GM12878 (cell line): ENCODE measurements around the gene SSBP4. TPM values are rescaled to one million over a fixed set of nuclear protein-coding genes. Genes with fewer than 3 reads are reported as not detected.

Source experiments
- ATAC-seq: fragments of 200-7000 bp; cut with Tn5 transposase; 3 replicates; pipeline ENCODE4 v1.9.1; 2020; ENCODE audit warnings: mild to moderate bottlenecking, moderate library complexity
- BruUV-seq: library from RNA; stranded (reverse); fragments of 400-500 nt; replicated peaks from 2 replicates; lab custom pipeline; 2021; lab: Mats Ljungman, UMichigan
- CTCF ChIA-PET: fragments of 300-600 bp; sonication (Branson Sonifier 250); formaldehyde crosslinking; extraction: SDS; loops from one replicate; lab custom pipeline; 2021; ENCODE audit warnings: inconsistent platforms; lab: Yijun Ruan, JAX
- POLR2A ChIA-PET: fragments of 350-600 bp; formaldehyde crosslinking; extraction: SDS; loops from one replicate; lab custom pipeline; 2021; ENCODE audit warnings: inconsistent platforms; lab: Charles Lee
- RAD21 ChIA-PET: fragments of 300-600 bp; sonication (Branson Sonifier 250); formaldehyde crosslinking; loops from one replicate; lab custom pipeline; 2023; ENCODE audit warnings: antibody characterized with exemption; ENCODE audit not compliant: unreplicated experiment; lab: Charles Lee
- SMC1A ChIA-PET: fragments of 300-600 bp; sonication (Branson Sonifier 250); formaldehyde crosslinking; loops from one replicate; lab custom pipeline; 2023; ENCODE audit not compliant: unreplicated experiment, uncharacterized antibody; lab: Charles Lee
- DNase-seq: peaks from one replicate; pipeline ENCODE4 v3.0.0-alpha.2; 2011; ENCODE audit warnings: low read depth, low spot score
- FAIRE-seq: peaks from 3 replicates; lab custom pipeline; 2011; peaks lifted over from hg19 to GRCh38; lab: Jason Lieb, UNC
- H2AFZ ChIP-seq: 2 replicates; pipeline ENCODE4 v1.6.0; 2011; ENCODE audit warnings: low read depth, low read length, control low read depth; ENCODE audit not compliant: control insufficient read depth
- H3K27ac ChIP-seq: 2 replicates; pipeline ENCODE4 v1.5.1; 2011; ENCODE audit warnings: control low read depth; ENCODE audit not compliant: control insufficient read depth, insufficient read depth
- H3K27me3 ChIP-seq, 2 experiments: replicated peaks in 1 of 2; 2 replicates each; pipeline versions ENCODE4 v1.6.0 to v1.6.1; 2011; ENCODE audit warnings: low read length in 1 of 2; ENCODE audit not compliant: control insufficient read depth in 2 of 2, insufficient read depth in 2 of 2
- H3K36me3 ChIP-seq, 2 experiments: 2 replicates each; pipeline ENCODE4 v1.5.1; 2011; ENCODE audit warnings: low read length in 1 of 2; ENCODE audit not compliant: control insufficient read depth in 2 of 2, insufficient read depth in 2 of 2
- H3K4me1 ChIP-seq: 2 replicates; pipeline ENCODE4 v1.6.1; 2011; ENCODE audit warnings: mild to moderate bottlenecking, low read length, moderate library complexity, mixed read lengths; ENCODE audit not compliant: control insufficient read depth, insufficient read depth
- H3K4me2 ChIP-seq: 2 replicates; pipeline ENCODE4 v1.6.0; 2011; ENCODE audit warnings: control low read depth; ENCODE audit not compliant: control insufficient read depth, insufficient read depth
- H3K4me3 ChIP-seq: fragments of 200-600 bp; sonication (generic); 2 replicates; pipeline ENCODE4 v1.5.1; 2016
- H3K79me2 ChIP-seq: 2 replicates; pipeline ENCODE4 v1.6.0; 2011; ENCODE audit warnings: low read length; ENCODE audit not compliant: control insufficient read depth, insufficient read depth
- H3K9ac ChIP-seq: 2 replicates; pipeline ENCODE4 v1.8.0; 2011; ENCODE audit warnings: low read length, control low read depth, mixed read lengths; ENCODE audit not compliant: control insufficient read depth, insufficient read depth
- H3K9me3 ChIP-seq: replicated peaks from 3 replicates; pipeline ENCODE4 v1.5.1; 2011; ENCODE audit warnings: mild to moderate bottlenecking, low read length; ENCODE audit not compliant: control insufficient read depth, insufficient read depth
- H4K20me1 ChIP-seq: 2 replicates; pipeline ENCODE4 v1.6.0; 2011; ENCODE audit not compliant: control insufficient read depth, insufficient read depth
- ATF2 ChIP-seq: IDR thresholded peaks from 2 replicates; pipeline ENCODE4 v1.6.1; 2012; ENCODE audit warnings: low read length, inconsistent platforms
- CBX5 ChIP-seq: sonication (generic); IDR thresholded peaks from 2 replicates; pipeline ENCODE4 v1.6.1; 2016; ENCODE audit warnings: low read depth, moderate library complexity, mild to moderate bottlenecking, inconsistent platforms
- FOXK2 ChIP-seq: fragments of 450-650 bp; IDR thresholded peaks from 2 replicates; pipeline ENCODE4 v1.6.1; 2017; ENCODE audit warnings: mild to moderate bottlenecking, moderate library complexity
- JUNB ChIP-seq: IDR thresholded peaks from 2 replicates; pipeline ENCODE4 v1.6.1; 2016; ENCODE audit warnings: antibody characterized with exemption, mild to moderate bottlenecking
- MXI1 ChIP-seq: fragments of 150-350 bp; IDR thresholded peaks from 2 replicates; pipeline ENCODE4 v1.6.1; 2011; ENCODE audit warnings: low read depth, mild to moderate bottlenecking, inconsistent platforms, low read length, improper control_type of control experiment
- PML ChIP-seq: IDR thresholded peaks from 2 replicates; pipeline ENCODE4 v1.6.1; 2012; ENCODE audit warnings: low read length, inconsistent platforms
- POLR2AphosphoS2 ChIP-seq: IDR thresholded peaks from 2 replicates; pipeline ENCODE4 v1.6.1; 2011; ENCODE audit warnings: low read depth, mild to moderate bottlenecking, low read length, improper control_type of control experiment, moderate library complexity
- STAT1 ChIP-seq: fragments of 450-650 bp; conservative IDR thresholded peaks from 2 replicates; pipeline ENCODE4 v1.6.1; 2014; ENCODE audit warnings: antibody characterized with exemption, mild to moderate bottlenecking
- USF1 ChIP-seq: IDR thresholded peaks from 2 replicates; pipeline ENCODE4 v1.6.1; 2011; ENCODE audit warnings: borderline replicate concordance, low read depth, mild to moderate bottlenecking, moderate library complexity, mixed read lengths, low read length; ENCODE audit not compliant: insufficient read depth; ENCODE audit errors: extremely low read length
- YY1 ChIP-seq: IDR thresholded peaks from 2 replicates; pipeline ENCODE4 v1.6.1; 2011; ENCODE audit warnings: low read depth, mild to moderate bottlenecking, low read length
- ZSCAN29 ChIP-seq: fragments of 450-650 bp; IDR thresholded peaks from 2 replicates; pipeline ENCODE4 v1.6.1; 2017; ENCODE audit warnings: mild to moderate bottlenecking, moderate library complexity
- WGBS: methylation state at CpG from one replicate; pipeline ENCODE4 v1.1.6; 2016; ENCODE audit warnings: low lambda C conversion rate; ENCODE audit not compliant: insufficient replicate concordance, insufficient coverage; ENCODE audit errors: missing lambda C conversion rate; 5-methylcytosine and 5-hydroxymethylcytosine counted together
- in situ Hi-C: fragments of 300-500 bp; cut with MboI; formaldehyde crosslinking; loops from 9 replicates; pipeline ENCODE4 v1.14.3; 2018; ENCODE audit warnings: mixed read lengths
- intact Hi-C: fragments of 100-400 bp; cut with micrococcal nuclease; formaldehyde crosslinking; loops from one replicate; pipeline ENCODE4 v1.14.2; 2022; ENCODE audit not compliant: unreplicated experiment
- polyA plus RNA-seq, 11 experiments: library from polyadenylated mRNA; depleted of rRNA in 4 of 11; unstranded in 6 of 11; stranded (reverse) in 5 of 11; fragments of >200 nt; fragmentation: Nextera tagmentation in 4 of 11; fragmentation: Illumina TruSeq in 1 of 11; extraction: Ambion mirVana in 4 of 11; extraction: Trizol in 1 of 11; gene quantifications; 1 replicate in 1 of 11; 2 replicates in 10 of 11; pipeline versions ENCODE4 v1.2.1 to v1.2.3, GENCODE V29; 2011 to 2016; ENCODE audit warnings: inconsistent platforms in 2 of 11, missing spikeins in 2 of 11, low read depth in 1 of 11
- total RNA-seq, 4 experiments: library from RNA; depleted of rRNA in 3 of 4; stranded (reverse); fragments of >200 nt in 3 of 4; fragmentation: Illumina TruSeq in 1 of 4; extraction: Trizol in 1 of 4; gene quantifications; 2 replicates each; pipeline versions ENCODE4 v1.2.1 to v1.2.3, GENCODE V29; 2013 to 2021

The SSBP4 gene
- total and polyA plus RNA-seq, 10 of the 15 experiments (the other 5 are each of a cell fraction or from before 2014, with no cell fraction given), result 0.37 to 150 (median 38.9) TPM

GRCh38 chr19:18406749-18407148, 12.4 kb upstream of the SSBP4 start:
- ChIA-PET RAD21 (interaction anchor here (1.2 to 2.1 kb wide), 2 partner anchors 17 to 58 kb away, joined by 3 to 5 read pairs; no protein-coding TSS in a partner anchor), POLR2A (interaction anchor here (0.9 kb wide), 1 partner anchor 126 kb away, joined by 3 read pairs; the partner anchor contains the start of gene JUND), CTCF (interaction anchor here (1.2 to 7.7 kb wide), 2 partner anchors 17 to 127 kb away, joined by 4 to 144 read pairs; partner anchors contain the start of gene GDF15), SMC1A (interaction anchor here (1.4 kb wide), 1 partner anchor 18 kb away, joined by 3 read pairs; no protein-coding TSS in a partner anchor)
- no peak for DNase-seq
- Histone ChIP-seq H3K4me1 (peaks cover 20% of the 10 kb centered on the region), H3K36me3 (no peaks in the 10 kb centered on the region), H3K27me3 (no peaks in the 10 kb centered on the region), H3K9me3 (no peaks in the 10 kb centered on the region), H3K4me2 (no peak overlapping the region), H4K20me1 (no peaks in the 10 kb centered on the region), H2AFZ (no peak overlapping the region), H3K79me2 (no peaks in the 10 kb centered on the region), H3K4me3 (no peak overlapping the region), H3K27ac (no peak overlapping the region), H3K9ac (no peak overlapping the region)
- FAIRE-seq, result no peak
- no peak for TF ChIP-seq ZSCAN29
- no peak for TF ChIP-seq FOXK2
- no peak for TF ChIP-seq YY1
- no peak for TF ChIP-seq PML
- no peak for TF ChIP-seq POLR2AphosphoS2
- TF ChIP-seq USF1, result no peak
- no peak for TF ChIP-seq MXI1
- no peak for TF ChIP-seq ATF2
- TF ChIP-seq JUNB, result no peak
- no peak for TF ChIP-seq CBX5
- no peak for TF ChIP-seq STAT1
- no TSS peak for BruUV-seq
- intact Hi-C loops (no loop called here), in situ Hi-C loops (loop anchor here (5.0 kb wide), 2 partner anchors 64 to 129 kb away; partner anchors contain the start of gene PGPEP1)
- ATAC-seq, result no peak
- 69% methylated on average over 9 of the region's 9 CpGs for WGBS
